Activated T-cell treated with anti-CD3 and anti-CD28 coated beads for 24 hours (primary cell): Measurements from ENCODE around the gene CEP170B.
"Not testable (repeated sequence)": the region's sequence is repeated elsewhere in the genome, so short reads cannot be mapped to it uniquely, and the experiment has no call there.

ENCODE experiments used
- DNase-seq: peaks from one replicate; pipeline ENCODE4 v3.0.0-alpha.2; 2020; ENCODE audit warnings: low read depth

Gene CEP170B

GRCh38 chr14:104879201-104879982, 14.3 kb downstream of the CEP170B start:
- no peak for DNase-seq

GRCh38 chr14:104879983-104880565, 15.0 kb downstream of the CEP170B start:
- no peak for DNase-seq

- DNase-seq: no peak
Measured at GRCh38 chr14:104880584-104881210, 15.6 kb downstream of the CEP170B start.

GRCh38 chr14:104881369-104881979, 16.4 kb downstream of the CEP170B start:
- DNase-seq: no peak

GRCh38 chr14:104882325-104882973, 17.4 kb downstream of the CEP170B start:
- no peak for DNase-seq

- DNase-seq: no peak
Measured at GRCh38 chr14:104882991-104883660, 18.1 kb downstream of the CEP170B start.

DNA sequence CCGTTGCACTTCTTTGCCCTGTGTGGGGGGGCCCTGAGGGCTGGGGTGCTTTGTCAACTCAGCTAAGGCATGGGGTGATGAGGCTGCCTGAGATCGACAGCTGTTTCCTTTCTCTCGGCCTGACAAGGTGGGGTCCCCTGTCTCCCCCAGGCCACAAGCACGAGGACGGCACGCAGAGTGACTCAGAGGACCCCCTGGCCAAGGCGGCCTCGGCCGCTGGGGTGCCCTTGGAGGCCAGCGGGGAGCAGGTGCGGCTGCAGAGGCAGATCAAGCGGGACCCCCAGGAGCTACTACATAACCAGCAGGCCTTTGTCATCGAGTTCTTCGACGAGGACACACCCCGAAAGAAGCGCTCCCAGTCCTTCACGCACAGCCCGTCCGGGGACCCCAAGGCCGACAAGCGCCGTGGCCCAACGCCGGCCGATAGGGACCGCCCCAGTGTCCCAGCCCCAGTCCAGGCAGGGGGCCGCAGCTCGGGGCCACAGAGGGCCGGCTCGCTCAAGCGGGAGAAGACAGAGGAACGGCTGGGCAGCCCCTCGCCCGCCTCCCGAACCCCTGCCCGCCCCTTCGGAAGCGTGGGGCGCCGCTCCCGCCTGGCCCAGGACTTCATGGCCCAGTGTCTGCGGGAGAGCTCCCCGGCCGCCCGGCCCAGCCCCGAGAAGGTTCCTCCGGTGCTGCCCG, 18.8 kb downstream of the CEP170B start:
- DNase-seq: no peak

- DNase-seq: not testable (repeated sequence)
Measured at GRCh38 chr14:104884381-104884780, 19.3 kb downstream of the CEP170B start.

GRCh38 chr14:104885031-104885972, 20.2 kb downstream of the CEP170B start:
- no peak for DNase-seq

GRCh38 chr14:104885973-104886689, 21.1 kb downstream of the CEP170B start:
- no peak for DNase-seq

DNA sequence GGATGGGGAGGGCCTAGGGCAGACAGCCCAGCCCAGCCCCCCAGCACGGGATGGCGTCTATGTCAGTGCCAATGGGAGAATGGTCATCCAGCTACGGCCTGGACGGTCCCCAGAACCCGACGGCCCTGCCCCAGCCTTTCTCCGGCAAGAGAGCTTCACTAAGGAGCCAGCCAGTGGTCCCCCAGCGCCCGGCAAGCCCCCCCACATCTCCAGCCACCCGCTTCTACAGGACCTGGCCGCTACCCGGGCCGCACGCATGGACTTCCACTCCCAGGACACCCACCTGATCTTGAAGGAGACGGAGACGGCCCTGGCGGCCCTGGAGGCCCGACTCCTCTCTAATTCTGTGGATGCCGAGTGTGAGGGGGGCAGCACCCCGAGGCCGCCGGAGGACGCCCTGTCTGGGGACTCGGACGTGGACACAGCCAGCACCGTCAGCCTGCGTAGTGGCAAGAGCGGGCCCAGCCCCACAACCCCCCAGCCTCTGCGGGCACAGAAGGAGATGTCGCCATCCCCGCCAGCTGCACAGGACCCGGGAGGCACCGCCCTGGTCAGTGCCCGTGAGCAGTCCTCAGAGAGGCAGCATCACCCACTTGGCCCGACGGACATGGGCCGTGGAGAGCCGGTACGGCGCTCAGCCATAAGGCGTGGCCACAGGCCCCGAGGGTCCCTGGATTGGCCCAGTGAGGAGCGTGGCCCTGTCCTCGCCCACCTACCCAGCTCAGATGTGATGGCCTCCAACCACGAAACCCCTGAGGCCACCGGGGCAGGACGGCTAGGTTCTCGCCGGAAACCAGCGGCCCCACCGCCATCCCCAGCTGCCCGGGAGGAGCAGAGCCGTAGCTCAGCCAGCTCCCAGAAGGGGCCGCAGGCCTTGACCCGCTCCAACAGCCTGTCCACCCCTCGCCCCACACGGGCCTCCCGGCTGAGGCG, 21.9 kb downstream of the CEP170B start:
- DNase-seq: no peak

DNA sequence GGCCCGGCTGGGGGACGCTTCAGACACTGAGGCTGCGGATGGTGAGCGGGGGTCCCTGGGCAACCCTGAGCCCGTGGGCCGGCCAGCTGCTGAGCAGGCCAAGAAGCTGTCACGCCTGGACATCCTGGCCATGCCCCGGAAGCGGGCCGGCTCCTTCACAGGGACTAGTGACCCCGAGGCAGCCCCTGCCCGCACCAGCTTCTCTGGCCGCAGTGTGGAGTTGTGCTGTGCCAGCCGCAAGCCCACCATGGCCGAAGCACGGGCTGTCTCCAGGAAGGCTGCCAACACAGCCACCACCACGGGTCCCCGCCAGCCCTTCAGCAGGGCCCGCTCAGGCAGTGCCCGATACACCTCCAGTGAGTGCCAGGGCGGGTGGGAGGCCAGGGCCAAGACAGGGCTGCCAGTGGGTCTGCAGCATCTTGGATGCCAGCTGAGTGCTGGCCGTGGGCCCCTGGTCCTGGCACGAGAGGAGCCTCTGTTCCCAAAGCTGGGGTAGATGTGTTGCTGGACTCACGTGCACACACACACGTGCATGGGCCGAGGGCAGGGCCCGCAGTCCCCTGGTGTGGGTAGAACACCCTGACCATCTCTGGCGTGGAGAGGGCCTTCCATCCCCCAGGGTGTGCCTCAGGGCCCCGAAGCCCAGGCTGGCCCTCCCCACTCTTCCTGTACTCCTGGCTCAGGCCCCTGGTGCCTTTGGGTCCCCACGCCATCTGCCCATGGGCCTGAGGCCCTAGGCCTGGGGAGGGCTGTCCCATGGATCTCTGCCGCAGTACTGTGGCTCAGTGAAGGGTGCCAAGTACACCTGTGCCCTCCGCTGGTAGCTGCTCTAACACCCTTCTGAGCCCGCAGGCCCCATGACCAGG, 22.8 kb downstream of the CEP170B start:
- DNase-seq: no peak

GRCh38 chr14:104888489-104889374, 23.7 kb downstream of the CEP170B start:
- no peak for DNase-seq

DNA sequence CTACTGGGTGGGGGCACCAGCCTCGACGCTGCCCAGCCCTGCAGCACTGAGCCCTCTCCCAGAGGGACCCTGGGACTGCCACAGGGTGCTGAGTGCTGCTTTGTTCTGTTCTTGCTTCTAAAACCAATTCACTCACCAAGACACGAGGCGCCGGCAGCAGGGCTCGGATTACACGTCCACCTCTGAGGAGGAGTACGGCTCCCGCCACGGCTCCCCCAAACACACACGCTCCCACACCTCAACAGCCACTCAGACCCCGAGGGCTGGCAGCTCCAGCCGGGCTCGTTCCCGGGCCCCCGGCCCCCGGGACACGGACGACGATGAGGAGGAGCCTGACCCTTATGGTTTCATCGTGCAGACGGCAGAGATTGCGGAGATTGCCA, 24.3 kb downstream of the CEP170B start:
- DNase-seq: no peak

GRCh38 chr14:104890292-104890691, 25.2 kb downstream of the CEP170B start:
- DNase-seq: not testable (repeated sequence)

GRCh38 chr14:104891121-104891551, 26.1 kb downstream of the CEP170B start:
- DNase-seq: no peak
